GM23338 (cell line): ENCODE measurements around the gene SFSWAP.

Experiments used
- CTCF ChIP-seq, 2 experiments: fragments of 200-600 bp in 1 of 2; sonication (generic) in 1 of 2; conservative IDR thresholded peaks; 2 replicates each; pipeline versions ENCODE4 v1.5.1 to v1.6.1; 2016 to 2017; ENCODE audit warnings: antibody characterized with exemption in 2 of 2, low read depth in 2 of 2, mild to moderate bottlenecking in 2 of 2, moderate library complexity in 1 of 2
- ETS1 ChIP-seq: IDR thresholded peaks from 2 replicates; pipeline ENCODE4 v1.6.1; 2016; ENCODE audit warnings: antibody characterized with exemption
- EZH2 ChIP-seq: fragments of 200-600 bp; sonication (generic); IDR thresholded peaks from one replicate; pipeline ENCODE4 v1.8.0; 2017; ENCODE audit warnings: antibody characterized with exemption, mild to moderate bottlenecking, low read depth; ENCODE audit not compliant: unreplicated experiment
- EZH2phosphoT487 ChIP-seq: fragments of 200-600 bp; sonication (generic); IDR thresholded peaks from one replicate; pipeline ENCODE4 v1.8.1; 2018; ENCODE audit warnings: antibody characterized with exemption; ENCODE audit not compliant: unreplicated experiment
- NANOG ChIP-seq: IDR thresholded peaks from 2 replicates; pipeline ENCODE4 v1.6.1; 2016; ENCODE audit warnings: antibody characterized with exemption, borderline replicate concordance
- POLR2AphosphoS5 ChIP-seq: IDR thresholded peaks from 2 replicates; pipeline ENCODE4 v1.6.1; 2016; ENCODE audit warnings: antibody characterized with exemption, low read depth
- REST ChIP-seq: IDR thresholded peaks from one replicate; pipeline ENCODE4 v1.6.1; 2018; ENCODE audit warnings: antibody characterized with exemption; ENCODE audit not compliant: unreplicated experiment
- STAT1 ChIP-seq: IDR thresholded peaks from one replicate; pipeline ENCODE4 v1.6.1; 2016; ENCODE audit warnings: antibody characterized with exemption; ENCODE audit not compliant: unreplicated experiment
- ZNF331 ChIP-seq: fragments of 250-450 bp; sonication (Bioruptor Pico); IDR thresholded peaks from 2 replicates; pipeline ENCODE4 v1.5.0; 2020; ENCODE audit warnings: low read depth, mild to moderate bottlenecking, moderate library complexity

DNA sequence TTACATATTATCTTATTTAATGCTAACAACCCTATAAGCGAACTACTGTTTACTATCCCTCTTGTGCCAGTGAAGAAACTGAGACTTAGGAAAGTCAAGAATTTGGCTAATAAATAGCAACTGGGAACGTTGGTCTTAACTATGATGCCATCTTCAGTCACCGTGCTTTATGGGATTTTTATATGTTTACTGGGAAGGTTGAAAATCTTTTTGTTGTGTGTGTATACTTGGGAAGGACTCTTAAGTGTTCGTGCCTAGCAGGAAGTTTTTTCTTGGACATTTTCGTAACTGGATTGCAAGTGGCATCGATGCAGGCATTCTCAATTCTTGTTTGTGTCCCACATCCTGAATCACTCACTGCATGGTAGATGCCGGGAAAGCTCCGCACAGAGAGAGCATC lies 9.4 kb downstream of the SFSWAP start:
- TF ChIP-seq CTCF (conservative IDR thresholded peaks at IDR 0.05; ENCODE audit: low read depth in 2 of 2) (no peak), EZH2 (no peak), REST (no peak), POLR2AphosphoS5 (no peak), EZH2phosphoT487 (no peak), NANOG (no peak), ETS1 (no peak), STAT1 (no peak), ZNF331 (no peak)
